SK-N-SH (cell line): Measurements from ENCODE around the gene FGD6. TPM values are rescaled to one million over a fixed set of nuclear protein-coding genes. Genes with fewer than 3 reads are reported as not detected.

Experiments
- CTCF ChIA-PET: fragments of 300-600, 350-600 bp; formaldehyde crosslinking; extraction: SDS; loops from one replicate; lab custom pipeline; 2021; lab: Yijun Ruan, JAX
- POLR2A ChIA-PET: fragments of 350-600 bp; sonication (Branson Sonifier 250); formaldehyde crosslinking; extraction: SDS; loops from one replicate; lab custom pipeline; 2020; ENCODE audit warnings: antibody characterized with exemption, inconsistent platforms; lab: Yijun Ruan, JAX
- DNase-seq: peaks from one replicate; pipeline ENCODE4 v3.0.0; 2012
- H2AFZ ChIP-seq: fragments of 200-600 bp; sonication (generic); 2 replicates; pipeline ENCODE4 v1.8.1; 2016; ENCODE audit warnings: antibody characterized with exemption, mild to moderate bottlenecking, low read depth
- H3F3A ChIP-seq: fragments of 200-600 bp; sonication (generic); replicated peaks from 2 replicates; pipeline ENCODE3; 2016; ENCODE audit warnings: antibody characterized with exemption, mild to moderate bottlenecking; ENCODE audit not compliant: insufficient read depth
- H3K27ac ChIP-seq, 2 experiments: fragments of 200-500 bp in 1 of 2; fragments of 200-600 bp in 1 of 2; sonication (Bioruptor generic) in 1 of 2; sonication (generic), shearing (Covaris generic) in 1 of 2; 2 replicates each; pipeline versions ENCODE4 v1.5.1 to v1.6.1; 2014 to 2016; ENCODE audit warnings: low read depth in 2 of 2, inconsistent platforms in 1 of 2, low read length in 1 of 2, mild to moderate bottlenecking in 1 of 2, mixed read lengths in 1 of 2
- H3K27me3 ChIP-seq: fragments of 200-600 bp; sonication (generic), shearing (Covaris generic); 2 replicates; pipeline ENCODE4 v1.6.1; 2016; ENCODE audit warnings: mixed run types; ENCODE audit not compliant: insufficient read depth
- H3K36me3 ChIP-seq, 2 experiments: fragments of 200-500 bp in 1 of 2; fragments of 200-600 bp in 1 of 2; sonication (Bioruptor generic) in 1 of 2; sonication (generic) in 1 of 2; replicated peaks in 1 of 2; 2 replicates each; pipeline versions ENCODE3 to v1.5.1; 2014 to 2016; ENCODE audit warnings: low read length in 1 of 2, mild to moderate bottlenecking in 1 of 2; ENCODE audit not compliant: insufficient read depth in 2 of 2, control insufficient read depth in 1 of 2
- H3K4me1 ChIP-seq, 2 experiments: fragments of 200-500 bp in 1 of 2; fragments of 200-600 bp in 1 of 2; sonication (Bioruptor generic) in 1 of 2; sonication (generic), shearing (Covaris generic) in 1 of 2; 2 replicates each; pipeline versions ENCODE4 v1.5.1 to v1.6.1; 2014 to 2016; ENCODE audit warnings: low read depth in 1 of 2, low read length in 1 of 2, mixed run types in 1 of 2; ENCODE audit not compliant: insufficient read depth in 2 of 2, control insufficient read depth in 1 of 2
- H3K4me2 ChIP-seq: fragments of 200-600 bp; sonication (generic), shearing (Covaris generic); 2 replicates; pipeline ENCODE4 v1.6.1; 2017; ENCODE audit warnings: mixed run types
- H3K4me3 ChIP-seq, 2 experiments: fragments of 200-500 bp in 1 of 2; fragments of 200-600 bp in 1 of 2; sonication (Bioruptor generic) in 1 of 2; sonication (generic), shearing (Covaris generic) in 1 of 2; 2 replicates each; pipeline versions ENCODE4 v1.5.1 to v1.8.1; 2014 to 2016; ENCODE audit warnings: low read depth in 2 of 2, inconsistent platforms in 1 of 2, low read length in 1 of 2, mild to moderate bottlenecking in 1 of 2, mixed read lengths in 1 of 2, moderate library complexity in 1 of 2
- H3K79me2 ChIP-seq: fragments of 200-600 bp; sonication (generic); 2 replicates; pipeline ENCODE4 v1.8.1; 2017; ENCODE audit warnings: mild to moderate bottlenecking; ENCODE audit not compliant: insufficient read depth
- H3K9ac ChIP-seq: fragments of 200-600 bp; sonication (generic); 2 replicates; pipeline ENCODE4 v1.6.1; 2017; ENCODE audit warnings: mixed run types
- H3K9me2 ChIP-seq: fragments of 200-600 bp; sonication (generic); 2 replicates; pipeline ENCODE4 v1.6.1; 2017; ENCODE audit warnings: mixed run types
- H3K9me3 ChIP-seq: fragments of 200-600 bp; sonication (generic); 2 replicates; pipeline ENCODE4 v1.6.1; 2017; ENCODE audit warnings: mixed run types, mild to moderate bottlenecking, moderate library complexity
- H4K20me1 ChIP-seq: fragments of 200-600 bp; sonication (generic); 2 replicates; pipeline ENCODE4 v1.6.1; 2017; ENCODE audit warnings: mild to moderate bottlenecking, mixed run types; ENCODE audit not compliant: insufficient read depth
- CHD2 ChIP-seq: fragments of 150-350 bp; IDR thresholded peaks from 2 replicates; pipeline ENCODE4 v1.6.1; 2018; ENCODE audit warnings: low read length; ENCODE audit not compliant: partially characterized antibody
- FOSL2 ChIP-seq: IDR thresholded peaks from 2 replicates; pipeline ENCODE4 v1.4.0; 2012; ENCODE audit warnings: low read depth, mild to moderate bottlenecking, moderate library complexity, borderline replicate concordance
- FOXM1 ChIP-seq: IDR thresholded peaks from 2 replicates; pipeline ENCODE4 v1.4.0; 2012; ENCODE audit warnings: low read depth, mild to moderate bottlenecking
- GABPA ChIP-seq: IDR thresholded peaks from 2 replicates; pipeline ENCODE4 v1.4.0; 2012; ENCODE audit warnings: low read depth, mild to moderate bottlenecking
- GATA2 ChIP-seq: sonication (generic); formaldehyde crosslinking; IDR thresholded peaks from 2 replicates; pipeline ENCODE4 v1.5.0; 2020; ENCODE audit warnings: mild to moderate bottlenecking, missing genetic modification reagents
- JUND ChIP-seq: IDR thresholded peaks from 2 replicates; pipeline ENCODE4 v1.4.0; 2012
- MXI1 ChIP-seq: IDR thresholded peaks from 2 replicates; pipeline ENCODE4 v1.6.1; 2012; ENCODE audit warnings: mild to moderate bottlenecking, low read depth, low read length, improper control_type of control experiment
- NFIC ChIP-seq: IDR thresholded peaks from 2 replicates; pipeline ENCODE4 v1.4.0; 2012; ENCODE audit warnings: borderline replicate concordance
- NRF1 ChIP-seq: IDR thresholded peaks from 2 replicates; pipeline ENCODE4 v1.6.1; 2012; ENCODE audit warnings: low read depth, mild to moderate bottlenecking, low read length
- RCOR1 ChIP-seq: fragments of 150-350 bp; IDR thresholded peaks from 2 replicates; pipeline ENCODE4 v1.6.1; 2017; ENCODE audit warnings: antibody characterized with exemption, low read length
- RFX5 ChIP-seq: IDR thresholded peaks from 2 replicates; pipeline ENCODE4 v1.6.1; 2012; ENCODE audit warnings: mild to moderate bottlenecking, improper control_type of control experiment, low read length
- SIN3A ChIP-seq: IDR thresholded peaks from 2 replicates; pipeline ENCODE4 v1.6.1; 2012; ENCODE audit warnings: low read depth, mild to moderate bottlenecking, low read length, moderate library complexity, borderline replicate concordance
- SMC3 ChIP-seq: IDR thresholded peaks from 2 replicates; pipeline ENCODE4 v1.6.1; 2012; ENCODE audit warnings: low read depth, low read length, improper control_type of control experiment
- YY1 ChIP-seq: IDR thresholded peaks from 2 replicates; pipeline ENCODE4 v1.4.0; 2012; ENCODE audit warnings: low read depth, mild to moderate bottlenecking
- WGBS: methylation state at CpG from one replicate; pipeline ENCODE4 v1.1.6; 2017; ENCODE audit warnings: low lambda C conversion rate; 5-methylcytosine and 5-hydroxymethylcytosine counted together
- polyA plus RNA-seq, 3 experiments: library from polyadenylated mRNA; depleted of rRNA; stranded (reverse); fragments of >200 nt; gene quantifications; 2 replicates each; pipeline ENCODE4 v1.2.3, GENCODE V29; 2012
- TF ChIP-seq, protein P1 (sequence below): IDR thresholded peaks from 2 replicates; pipeline ENCODE4 v1.4.0; 2012; ENCODE audit warnings: low read depth, borderline replicate concordance
- TF ChIP-seq, protein P2 (sequence below): IDR thresholded peaks from 2 replicates; pipeline ENCODE4 v1.6.1; 2012; ENCODE audit warnings: mild to moderate bottlenecking, low read depth, low read length, moderate library complexity
- TF ChIP-seq, protein P3 (sequence below): fragments of 150-350 bp; IDR thresholded peaks from 2 replicates; pipeline ENCODE4 v1.6.1; 2016; ENCODE audit warnings: mild to moderate bottlenecking, low read depth, low read length

The FGD6 gene
- polyA plus RNA-seq, 1 of the 3 experiments (the other 2 are of a cell fraction) = 2.8 TPM

DNA sequence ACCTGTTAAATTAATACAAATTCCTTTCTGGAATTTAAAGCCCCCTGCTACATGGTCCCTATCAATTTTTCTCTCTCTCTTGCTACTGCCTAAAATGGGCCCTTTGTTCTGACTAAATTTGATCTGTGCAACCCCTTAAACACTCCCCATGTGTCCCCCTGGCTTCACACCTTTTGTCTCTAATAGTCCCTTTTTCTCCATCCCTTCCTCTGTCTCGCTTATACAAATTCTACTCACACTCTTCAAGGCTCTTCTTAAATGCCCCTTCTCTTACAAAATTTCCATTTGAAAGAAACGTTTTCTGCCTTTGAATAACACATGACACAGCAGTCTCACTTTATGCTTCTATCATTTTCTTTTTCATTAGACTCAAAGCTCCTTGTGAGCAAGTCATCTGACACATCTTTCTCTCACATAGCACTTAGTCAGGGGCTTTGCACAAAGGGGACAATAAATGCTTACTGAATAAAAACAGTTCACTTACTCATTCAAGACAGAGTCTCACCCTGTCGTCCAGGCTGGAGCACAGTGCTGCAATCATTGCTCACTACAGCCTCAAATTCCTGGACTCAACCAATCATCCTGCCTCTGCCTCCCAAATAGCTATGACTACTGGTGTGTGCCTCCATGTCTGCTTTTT lies 102.4 kb downstream of the FGD6 start:
- CTCF ChIA-PET = interaction anchor here (0.6 to 3.8 kb wide), 6 partner anchors 11 to 222 kb away, joined by 4 to 41 read pairs (median 14); partner anchors contain the start of genes FGD6 and VEZT
- DNase-seq = no peak
- TF ChIP-seq NRF1 (no peak), GABPA (no peak), SMC3 (no peak), GATA2 (no peak), FOSL2 (no peak), FOXM1 (no peak), NFIC (no peak), CHD2 (no peak), MXI1 (no peak), RCOR1 (no peak), YY1 (no peak), JUND (no peak), SIN3A (no peak), RFX5 (no peak)
- TF ChIP-seq, protein P1, sequence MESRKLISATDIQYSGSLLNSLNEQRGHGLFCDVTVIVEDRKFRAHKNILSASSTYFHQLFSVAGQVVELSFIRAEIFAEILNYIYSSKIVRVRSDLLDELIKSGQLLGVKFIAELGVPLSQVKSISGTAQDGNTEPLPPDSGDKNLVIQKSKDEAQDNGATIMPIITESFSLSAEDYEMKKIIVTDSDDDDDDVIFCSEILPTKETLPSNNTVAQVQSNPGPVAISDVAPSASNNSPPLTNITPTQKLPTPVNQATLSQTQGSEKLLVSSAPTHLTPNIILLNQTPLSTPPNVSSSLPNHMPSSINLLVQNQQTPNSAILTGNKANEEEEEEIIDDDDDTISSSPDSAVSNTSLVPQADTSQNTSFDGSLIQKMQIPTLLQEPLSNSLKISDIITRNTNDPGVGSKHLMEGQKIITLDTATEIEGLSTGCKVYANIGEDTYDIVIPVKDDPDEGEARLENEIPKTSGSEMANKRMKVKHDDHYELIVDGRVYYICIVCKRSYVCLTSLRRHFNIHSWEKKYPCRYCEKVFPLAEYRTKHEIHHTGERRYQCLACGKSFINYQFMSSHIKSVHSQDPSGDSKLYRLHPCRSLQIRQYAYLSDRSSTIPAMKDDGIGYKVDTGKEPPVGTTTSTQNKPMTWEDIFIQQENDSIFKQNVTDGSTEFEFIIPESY = no peak
- TF ChIP-seq, protein P2, sequence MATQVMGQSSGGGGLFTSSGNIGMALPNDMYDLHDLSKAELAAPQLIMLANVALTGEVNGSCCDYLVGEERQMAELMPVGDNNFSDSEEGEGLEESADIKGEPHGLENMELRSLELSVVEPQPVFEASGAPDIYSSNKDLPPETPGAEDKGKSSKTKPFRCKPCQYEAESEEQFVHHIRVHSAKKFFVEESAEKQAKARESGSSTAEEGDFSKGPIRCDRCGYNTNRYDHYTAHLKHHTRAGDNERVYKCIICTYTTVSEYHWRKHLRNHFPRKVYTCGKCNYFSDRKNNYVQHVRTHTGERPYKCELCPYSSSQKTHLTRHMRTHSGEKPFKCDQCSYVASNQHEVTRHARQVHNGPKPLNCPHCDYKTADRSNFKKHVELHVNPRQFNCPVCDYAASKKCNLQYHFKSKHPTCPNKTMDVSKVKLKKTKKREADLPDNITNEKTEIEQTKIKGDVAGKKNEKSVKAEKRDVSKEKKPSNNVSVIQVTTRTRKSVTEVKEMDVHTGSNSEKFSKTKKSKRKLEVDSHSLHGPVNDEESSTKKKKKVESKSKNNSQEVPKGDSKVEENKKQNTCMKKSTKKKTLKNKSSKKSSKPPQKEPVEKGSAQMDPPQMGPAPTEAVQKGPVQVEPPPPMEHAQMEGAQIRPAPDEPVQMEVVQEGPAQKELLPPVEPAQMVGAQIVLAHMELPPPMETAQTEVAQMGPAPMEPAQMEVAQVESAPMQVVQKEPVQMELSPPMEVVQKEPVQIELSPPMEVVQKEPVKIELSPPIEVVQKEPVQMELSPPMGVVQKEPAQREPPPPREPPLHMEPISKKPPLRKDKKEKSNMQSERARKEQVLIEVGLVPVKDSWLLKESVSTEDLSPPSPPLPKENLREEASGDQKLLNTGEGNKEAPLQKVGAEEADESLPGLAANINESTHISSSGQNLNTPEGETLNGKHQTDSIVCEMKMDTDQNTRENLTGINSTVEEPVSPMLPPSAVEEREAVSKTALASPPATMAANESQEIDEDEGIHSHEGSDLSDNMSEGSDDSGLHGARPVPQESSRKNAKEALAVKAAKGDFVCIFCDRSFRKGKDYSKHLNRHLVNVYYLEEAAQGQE = no peak
- TF ChIP-seq, protein P3, sequence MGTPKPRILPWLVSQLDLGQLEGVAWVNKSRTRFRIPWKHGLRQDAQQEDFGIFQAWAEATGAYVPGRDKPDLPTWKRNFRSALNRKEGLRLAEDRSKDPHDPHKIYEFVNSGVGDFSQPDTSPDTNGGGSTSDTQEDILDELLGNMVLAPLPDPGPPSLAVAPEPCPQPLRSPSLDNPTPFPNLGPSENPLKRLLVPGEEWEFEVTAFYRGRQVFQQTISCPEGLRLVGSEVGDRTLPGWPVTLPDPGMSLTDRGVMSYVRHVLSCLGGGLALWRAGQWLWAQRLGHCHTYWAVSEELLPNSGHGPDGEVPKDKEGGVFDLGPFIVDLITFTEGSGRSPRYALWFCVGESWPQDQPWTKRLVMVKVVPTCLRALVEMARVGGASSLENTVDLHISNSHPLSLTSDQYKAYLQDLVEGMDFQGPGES = no peak
- TF ChIP-seq, all 33 proteins: peak for 0
- Histone ChIP-seq H3K79me2 (peaks cover 6% of the 10 kb centered on the region), H4K20me1 (no peaks in the 10 kb centered on the region), H3K4me3 (no peak overlapping the region), H2AFZ (no peak overlapping the region), H3K9ac (no peak overlapping the region), H3K9me3 (no peaks in the 10 kb centered on the region), H3K27me3 (no peaks in the 10 kb centered on the region), H3K4me2 (no peak overlapping the region), H3F3A (peaks cover 26% of the 10 kb centered on the region), H3K9me2 (no peaks in the 10 kb centered on the region), H3K4me1 (peaks cover 0 to 28% of the 10 kb centered on the region in 2 experiments; a peak in 3 of 4 replicates), H3K27ac (no peak overlapping the region), H3K36me3 (peaks cover 0 to 10% of the 10 kb centered on the region in 2 experiments)
- 65% methylated on average over 3 of the region's 3 CpGs for WGBS
- POLR2A ChIA-PET = no interaction called here
